H4 (cell line): ENCODE results near the gene FBXO34. TPM values are rescaled to one million over a fixed set of nuclear protein-coding genes. Genes with fewer than 3 reads are reported as not detected.
A peak's percentile ranks its signal among the peaks of the same experiment; 100 is the strongest.

Source experiments
- DNase-seq: peaks from one replicate; pipeline ENCODE4 v3.0.0-alpha.2; 2015; ENCODE audit warnings: low spot score
- total RNA-seq: library from RNA; depleted of rRNA; stranded (reverse); fragments of >200 nt; shearing (Covaris generic); gene quantifications from 2 replicates; pipeline ENCODE4 v1.2.3, GENCODE V29; 2014; rRNA removed

FBXO34 gene, protein sequence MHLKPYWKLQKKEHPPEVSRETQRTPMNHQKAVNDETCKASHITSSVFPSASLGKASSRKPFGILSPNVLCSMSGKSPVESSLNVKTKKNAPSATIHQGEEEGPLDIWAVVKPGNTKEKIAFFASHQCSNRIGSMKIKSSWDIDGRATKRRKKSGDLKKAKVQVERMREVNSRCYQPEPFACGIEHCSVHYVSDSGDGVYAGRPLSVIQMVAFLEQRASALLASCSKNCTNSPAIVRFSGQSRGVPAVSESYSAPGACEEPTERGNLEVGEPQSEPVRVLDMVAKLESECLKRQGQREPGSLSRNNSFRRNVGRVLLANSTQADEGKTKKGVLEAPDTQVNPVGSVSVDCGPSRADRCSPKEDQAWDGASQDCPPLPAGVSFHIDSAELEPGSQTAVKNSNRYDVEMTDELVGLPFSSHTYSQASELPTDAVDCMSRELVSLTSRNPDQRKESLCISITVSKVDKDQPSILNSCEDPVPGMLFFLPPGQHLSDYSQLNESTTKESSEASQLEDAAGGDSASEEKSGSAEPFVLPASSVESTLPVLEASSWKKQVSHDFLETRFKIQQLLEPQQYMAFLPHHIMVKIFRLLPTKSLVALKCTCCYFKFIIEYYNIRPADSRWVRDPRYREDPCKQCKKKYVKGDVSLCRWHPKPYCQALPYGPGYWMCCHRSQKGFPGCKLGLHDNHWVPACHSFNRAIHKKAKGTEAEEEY
- total RNA-seq = 14.1 and 17.3 TPM in 2 replicates

DNA sequence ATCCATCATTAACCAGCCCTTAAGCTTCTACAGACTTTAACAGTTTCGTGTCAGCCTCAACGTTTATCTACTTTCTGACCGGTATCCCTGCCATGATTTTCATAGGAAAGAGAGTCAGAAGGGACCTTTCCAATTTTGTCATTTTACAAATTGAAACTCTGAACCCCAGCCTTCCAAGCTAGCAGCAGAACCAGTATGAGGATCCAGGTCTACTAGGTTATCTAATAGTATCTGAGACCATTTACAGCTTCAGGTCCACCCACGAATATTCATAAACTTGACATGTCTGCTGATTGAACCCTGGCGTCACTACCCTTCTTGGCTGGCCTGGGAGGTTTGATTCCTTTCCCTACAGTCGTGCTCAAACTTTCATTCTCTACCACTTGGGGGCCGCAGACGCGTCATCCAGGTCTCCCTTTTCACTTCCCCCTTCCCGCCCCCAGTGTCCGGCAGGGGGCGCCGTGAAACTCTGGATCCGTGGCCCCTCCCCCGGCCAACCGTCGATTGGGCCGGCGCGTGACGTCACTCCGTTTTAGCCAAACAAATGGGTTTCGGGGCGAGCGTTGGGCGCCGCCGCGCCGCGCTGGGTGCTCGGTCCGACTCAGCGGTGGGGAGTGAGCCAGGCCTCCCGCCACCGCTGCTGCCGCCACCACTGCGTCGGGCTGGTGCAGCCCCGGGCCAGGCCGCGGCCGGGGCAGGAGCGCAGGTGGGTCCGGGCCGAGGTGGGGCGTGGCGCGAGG, at the start of gene FBXO34:
Gene FBXO34 (plus strand): TSS at position 590 of the 740 bp plus-strand sequence. CDS start 78,970 bp downstream, outside the sequence.
- DNase-seq = peak; percentile 93

DNA sequence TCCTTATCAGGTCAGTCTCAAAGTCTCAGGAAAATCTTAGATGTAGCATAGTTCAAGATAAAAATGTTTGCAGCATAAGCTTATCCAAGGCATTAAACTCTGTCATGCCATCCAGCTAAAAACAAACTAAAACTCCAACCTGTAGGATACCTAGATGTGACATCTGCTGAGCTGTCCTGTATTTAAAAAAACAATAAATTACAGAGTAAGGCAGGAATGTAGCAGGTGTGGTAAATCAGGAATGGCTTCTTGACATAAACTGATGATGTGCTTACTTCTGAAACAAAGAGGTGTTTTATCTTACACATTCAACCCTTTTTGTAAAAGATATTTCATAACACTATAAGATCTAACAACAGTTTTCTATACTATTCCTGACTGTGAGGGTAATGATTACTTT, 49.3 kb upstream of the FBXO34 start:
- DNase-seq = no peak

DNA sequence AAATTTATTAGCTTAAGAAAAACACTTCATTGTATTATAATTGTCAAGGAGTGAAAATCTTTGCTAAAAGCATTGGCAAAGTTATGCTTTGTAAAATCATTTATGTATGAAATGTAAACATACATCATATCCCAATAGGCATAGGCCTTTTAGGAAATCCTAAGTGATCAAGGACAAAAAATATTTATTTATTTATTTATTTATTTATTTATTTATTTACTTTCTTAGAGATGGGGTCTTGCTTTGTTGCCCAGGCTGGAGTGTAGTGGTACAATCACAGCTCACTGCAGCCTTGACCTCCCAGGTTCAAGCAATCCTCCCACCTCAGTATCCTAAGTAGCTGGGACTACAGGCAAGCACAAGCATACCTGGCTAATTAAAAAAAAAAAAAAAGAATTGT, 47.9 kb upstream of the FBXO34 start:
- DNase-seq = no peak

DNA sequence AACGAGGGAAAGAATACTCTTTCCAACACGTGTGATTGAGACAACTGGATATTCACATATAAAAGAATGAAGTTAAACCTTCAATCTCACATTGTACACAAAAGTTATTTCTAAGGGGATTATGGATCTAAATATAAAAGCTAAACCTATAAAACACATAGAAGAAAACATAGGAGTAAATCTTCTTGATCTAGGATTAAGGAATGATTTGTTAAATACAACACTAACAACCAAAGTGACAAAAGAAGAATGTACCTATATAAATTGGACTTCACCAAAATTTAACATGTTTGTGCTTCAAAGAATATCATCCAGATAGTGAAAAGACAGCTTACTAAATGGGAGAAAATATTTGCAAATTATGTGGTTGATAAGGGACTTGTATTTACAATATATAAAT, 43.0 kb upstream of the FBXO34 start:
- DNase-seq = no peak

DNA sequence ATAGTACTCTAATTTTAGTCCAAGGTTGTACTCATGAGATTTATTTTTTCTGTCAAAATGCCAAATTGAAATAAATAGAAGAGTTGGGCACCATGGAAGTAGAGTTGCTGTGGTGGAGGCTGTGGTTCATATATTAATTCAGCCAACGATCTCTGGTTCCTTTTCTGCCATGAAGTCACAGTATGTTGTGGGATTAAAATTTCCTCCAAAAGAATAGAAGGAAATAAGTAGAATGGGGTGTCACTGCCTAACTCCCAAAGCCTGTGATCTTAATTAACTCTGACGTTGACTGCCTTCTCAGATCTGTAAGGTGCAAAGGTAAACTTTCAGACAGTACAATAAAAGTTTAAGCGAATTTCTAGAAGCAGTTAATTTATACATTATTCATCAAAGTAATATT, 37.6 kb upstream of the FBXO34 start:
- no peak for DNase-seq

DNA sequence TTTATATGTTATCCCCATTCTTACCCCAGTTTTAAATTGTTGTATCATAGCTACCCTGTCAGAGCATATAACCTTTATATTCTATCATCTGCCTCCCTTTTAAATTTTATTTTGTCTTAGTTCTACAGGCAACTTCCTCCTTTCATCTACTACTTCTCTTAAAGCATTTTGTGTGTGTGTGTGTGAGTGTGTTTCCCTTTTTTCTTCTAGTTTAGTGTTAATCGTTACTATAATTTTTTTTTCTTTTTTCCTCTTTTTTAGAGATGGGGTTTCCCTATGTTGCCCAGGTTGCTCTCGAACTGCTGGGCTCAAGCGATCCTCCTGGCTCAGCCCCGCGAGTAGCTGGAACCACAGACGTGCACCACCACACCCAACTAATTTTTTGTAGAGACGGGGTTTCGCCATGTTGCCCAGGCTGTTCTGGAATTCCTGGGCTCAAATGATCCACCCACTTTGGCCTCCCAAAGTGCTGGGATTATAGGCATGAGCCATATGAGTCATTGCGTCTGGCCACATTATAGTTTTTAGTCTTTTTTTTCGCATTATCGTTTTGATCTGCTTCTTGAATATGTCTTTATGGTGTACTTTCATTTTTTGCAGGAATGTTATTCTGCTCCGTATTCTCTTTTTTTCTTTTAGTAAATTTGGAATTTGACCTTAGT, 33.1 kb upstream of the FBXO34 start:
- DNase-seq = no peak

DNA sequence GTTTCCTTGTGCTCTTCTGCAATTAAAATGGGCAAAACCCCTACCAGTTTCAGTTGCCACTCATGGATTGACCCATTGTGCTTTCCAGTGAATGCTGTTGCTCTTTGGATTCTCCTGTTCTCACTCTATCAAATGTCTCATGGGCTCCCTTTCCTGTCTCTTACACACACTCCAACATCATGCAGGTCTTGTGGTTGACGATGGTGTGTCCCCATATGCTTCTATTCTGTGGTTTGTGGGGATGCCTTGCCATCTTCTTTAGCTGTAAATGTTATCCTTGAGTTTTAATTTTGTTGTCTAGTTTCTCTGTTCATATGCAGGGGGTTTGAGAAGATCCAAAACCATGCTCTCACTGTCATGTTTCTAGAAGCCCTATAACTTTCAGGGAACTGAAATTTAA, 31.9 kb upstream of the FBXO34 start:
- no peak for DNase-seq

DNA sequence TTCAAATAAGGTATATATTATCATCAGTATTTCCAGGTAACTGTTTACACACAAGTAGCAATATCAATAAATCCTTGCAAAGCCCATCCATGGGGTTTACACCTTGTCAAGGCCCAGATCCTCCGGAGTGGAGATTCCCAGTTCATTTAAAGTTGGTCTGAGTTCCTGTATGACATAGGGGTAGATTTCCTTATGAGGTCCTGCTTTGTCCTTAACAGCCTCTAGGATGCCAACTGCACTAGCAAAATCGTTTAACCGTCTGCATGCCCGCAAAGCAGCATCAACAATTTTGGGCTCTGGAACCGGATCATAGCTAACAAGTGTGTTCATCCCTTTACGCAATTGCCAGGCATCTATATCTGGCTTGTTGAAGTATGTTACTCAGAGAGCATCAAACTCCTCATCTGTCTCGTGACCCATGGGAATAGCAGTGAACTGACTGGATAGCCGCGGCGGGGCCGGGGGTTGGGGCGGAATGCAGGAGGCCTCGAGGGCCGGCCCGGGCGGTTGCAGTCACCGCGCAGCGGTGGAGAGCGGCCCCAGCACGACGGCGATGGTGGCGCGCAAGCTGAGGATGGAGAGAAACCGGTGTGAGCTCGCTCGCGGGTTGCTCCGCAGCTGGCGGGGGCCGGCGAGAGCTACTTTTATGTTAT, 30.6 kb upstream of the FBXO34 start:
- DNase-seq = no peak

DNA sequence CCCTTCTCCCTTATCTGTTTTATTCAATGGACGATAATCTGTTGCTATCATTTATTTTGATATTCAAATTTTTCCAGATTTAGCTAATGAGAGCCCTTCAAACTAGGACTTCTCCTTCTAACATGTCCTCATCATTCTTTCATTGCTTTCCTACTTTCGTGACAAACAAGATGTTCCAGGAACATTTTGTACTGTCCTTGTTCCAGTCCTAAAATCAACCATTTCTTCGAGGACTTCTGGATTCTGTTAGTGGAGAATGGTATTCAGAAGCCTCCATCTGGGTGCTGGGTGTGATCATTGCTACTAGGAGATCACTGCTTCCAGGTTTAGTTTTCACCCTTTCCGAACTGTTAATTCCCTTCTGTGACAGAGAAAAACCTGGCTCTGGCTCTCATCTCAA, 29.5 kb upstream of the FBXO34 start:
- no peak for DNase-seq

DNA sequence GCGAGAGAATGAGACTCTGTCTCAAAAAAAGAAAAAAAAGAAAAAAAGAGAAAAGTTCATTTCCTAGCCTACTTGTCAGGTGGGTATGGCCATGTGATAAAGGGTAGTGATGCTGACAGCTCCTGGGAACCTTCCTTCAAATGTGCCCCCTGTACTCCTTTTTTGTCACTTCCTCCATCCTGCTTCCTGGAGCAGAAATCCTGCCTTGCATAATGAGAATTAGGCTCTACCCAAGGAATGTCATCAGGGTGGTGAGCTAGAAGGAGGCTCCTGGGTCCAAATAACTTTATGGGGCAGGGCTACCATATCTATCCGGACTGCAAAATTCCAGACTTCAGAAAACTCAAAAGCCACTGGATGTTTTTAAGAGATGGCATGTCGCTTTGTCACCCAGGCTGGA, 27.8 kb upstream of the FBXO34 start:
- no peak for DNase-seq

DNA sequence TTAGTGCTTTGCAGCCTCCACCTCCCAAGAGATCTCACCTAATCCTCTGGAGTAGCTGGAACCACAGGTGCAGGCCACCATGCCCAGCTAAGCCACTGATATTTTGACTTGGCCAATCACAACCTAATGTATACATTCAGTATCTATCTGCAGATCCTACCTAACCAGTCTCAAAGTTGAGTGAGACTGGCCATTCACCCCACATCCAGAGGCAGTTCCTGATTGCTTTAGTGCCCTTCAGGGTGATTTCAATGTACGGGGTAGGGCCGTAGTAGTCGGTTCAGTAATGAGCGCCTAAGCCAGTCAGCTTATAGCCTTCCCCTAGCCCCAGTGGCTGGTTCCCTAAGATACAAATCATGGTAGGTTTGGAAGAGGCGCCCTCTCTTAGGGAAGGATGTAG, 27.4 kb upstream of the FBXO34 start:
- no peak for DNase-seq

DNA sequence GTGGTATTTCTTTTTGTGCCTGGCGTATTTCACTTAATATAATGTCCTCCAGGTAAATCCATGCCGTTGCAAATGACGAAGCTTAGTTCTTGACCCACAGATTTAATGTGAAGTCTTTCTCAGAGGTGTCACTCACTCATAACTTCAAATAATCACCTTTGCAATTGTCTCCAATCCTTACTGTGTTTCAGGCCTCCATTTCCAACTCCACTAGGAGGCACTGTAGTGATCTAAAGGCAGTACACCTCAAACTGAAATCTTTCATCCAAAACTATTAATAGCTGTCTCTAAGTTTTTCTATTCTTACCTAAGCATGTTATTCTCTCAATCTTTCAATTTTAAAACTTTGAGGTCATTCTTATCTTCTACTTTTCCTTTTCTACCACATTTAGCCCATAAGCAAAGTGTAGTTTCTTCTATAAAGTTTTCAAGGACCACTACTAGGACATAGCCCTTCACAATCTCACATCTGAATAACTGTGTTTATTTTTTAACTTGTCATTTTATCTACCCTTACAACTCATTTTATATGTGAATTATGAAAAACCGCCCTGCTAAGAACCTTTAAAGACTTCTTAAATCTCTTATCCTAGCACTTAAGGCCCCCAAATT, 25.5 kb upstream of the FBXO34 start:
- peak; percentile 13 for DNase-seq

DNA sequence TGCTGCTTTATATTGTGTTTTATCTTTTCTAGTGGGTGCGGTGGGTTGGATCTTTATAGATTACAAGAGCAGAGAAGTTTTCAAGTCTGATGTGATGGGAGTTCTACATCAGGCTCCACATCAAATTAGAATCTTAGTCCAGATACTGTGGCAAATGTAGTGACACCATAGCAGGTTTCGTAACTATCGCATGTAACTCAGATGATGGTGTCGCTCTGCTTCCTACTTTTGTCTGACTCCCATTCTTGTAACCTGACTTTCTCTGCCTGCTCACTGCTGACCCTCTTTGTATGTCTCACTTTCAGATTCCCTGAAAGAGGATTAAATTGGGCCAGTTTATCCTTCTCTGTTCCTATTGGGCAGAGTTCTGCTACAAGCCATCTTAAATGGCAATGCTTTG, 22.8 kb upstream of the FBXO34 start:
- no peak for DNase-seq

DNA sequence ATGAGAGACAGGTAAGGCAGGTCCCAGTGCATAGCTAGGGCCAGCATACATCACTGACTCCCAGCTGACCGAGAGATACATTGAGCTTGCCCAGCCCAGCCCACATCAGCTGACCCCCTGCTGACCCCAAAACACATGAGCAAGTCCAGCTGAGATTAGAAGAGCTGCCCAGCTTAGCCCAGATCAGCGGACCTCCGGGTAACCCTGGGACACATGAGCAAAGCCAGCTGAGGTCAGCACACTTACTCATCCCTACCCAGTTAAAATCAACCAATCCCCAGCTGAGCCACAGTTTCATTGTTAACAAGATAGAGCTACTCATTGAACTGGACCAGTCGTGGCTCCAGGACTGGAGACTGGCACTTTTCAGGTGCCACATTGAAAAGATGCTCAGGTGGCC, 21.8 kb upstream of the FBXO34 start:
- no peak for DNase-seq

DNA sequence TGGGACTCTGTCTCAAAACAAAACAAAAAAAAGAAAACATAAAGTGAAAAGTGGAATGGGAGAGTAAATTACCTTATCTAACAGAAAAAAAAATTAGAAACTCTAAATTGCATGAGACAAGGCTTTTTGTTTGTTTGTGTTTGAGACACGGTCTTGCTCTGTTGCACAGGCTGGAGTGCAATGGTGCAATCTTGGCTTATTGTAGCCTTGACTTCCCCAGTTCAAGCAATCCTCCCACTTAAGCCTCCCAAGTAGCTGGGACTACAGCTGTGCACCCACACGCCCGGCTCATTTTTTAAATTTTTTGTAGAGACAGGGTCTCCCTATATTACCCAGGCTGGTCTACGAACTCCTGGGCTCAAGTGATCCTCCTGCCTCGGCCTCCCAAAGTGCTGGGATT, 17.9 kb upstream of the FBXO34 start:
- DNase-seq = no peak

DNA sequence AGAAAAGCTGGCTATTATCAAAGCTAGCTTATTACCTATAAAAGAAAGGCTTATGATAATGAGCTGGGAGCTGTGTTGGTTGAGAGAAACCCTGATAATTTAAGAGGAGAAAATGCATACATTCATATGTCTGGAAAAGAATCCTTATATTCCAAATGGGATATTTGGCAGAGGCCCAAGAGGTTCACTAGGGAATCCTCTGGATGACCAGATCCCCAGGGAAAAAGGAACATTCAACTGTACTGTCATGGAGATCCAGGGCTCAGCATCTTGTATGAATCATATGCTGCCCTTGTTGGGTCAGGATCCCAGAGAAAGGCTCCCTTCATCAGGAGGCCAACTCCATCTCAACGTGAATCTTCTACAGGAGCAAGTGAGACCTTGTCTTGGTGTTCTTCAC, 16.6 kb upstream of the FBXO34 start:
- no peak for DNase-seq

DNA sequence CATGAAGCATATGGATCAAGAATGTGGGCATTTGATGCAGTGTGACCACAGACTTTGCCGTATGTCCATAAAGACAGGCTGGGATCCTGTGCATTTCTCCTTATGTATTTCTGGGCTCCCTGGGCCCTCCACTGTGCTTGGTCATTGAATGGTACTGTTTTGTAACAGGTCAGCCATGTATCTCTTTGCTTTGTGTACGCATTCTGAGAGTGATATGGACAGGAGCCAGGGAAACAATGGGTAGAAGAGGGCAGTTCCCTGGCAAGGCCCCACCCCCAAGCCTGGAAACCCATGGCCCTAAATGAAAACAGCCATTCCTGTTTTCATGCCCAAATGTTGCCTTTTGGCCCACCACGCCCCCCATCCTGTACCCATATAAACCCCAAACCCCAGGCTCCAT, 15.2 kb upstream of the FBXO34 start:
- DNase-seq = no peak

DNA sequence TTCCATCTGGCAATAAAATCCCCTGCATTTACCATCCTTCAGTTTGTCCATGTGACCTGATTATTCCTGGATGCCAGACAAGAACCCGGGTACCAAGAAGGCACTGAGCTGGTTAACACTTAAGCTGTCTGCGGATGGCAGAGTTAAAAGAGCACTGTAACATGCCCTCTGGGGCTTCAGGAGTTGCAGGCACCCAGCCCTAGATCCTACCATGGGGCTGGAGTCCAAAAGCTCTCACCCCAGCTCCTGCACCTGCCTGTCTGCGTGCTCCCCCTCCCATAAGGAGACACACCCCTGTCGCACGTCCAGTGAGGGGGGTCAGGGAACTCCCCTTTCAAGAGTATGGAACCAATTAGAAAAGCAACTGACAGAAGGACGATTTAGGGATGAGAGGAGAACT, 14.6 kb upstream of the FBXO34 start:
- no peak for DNase-seq

DNA sequence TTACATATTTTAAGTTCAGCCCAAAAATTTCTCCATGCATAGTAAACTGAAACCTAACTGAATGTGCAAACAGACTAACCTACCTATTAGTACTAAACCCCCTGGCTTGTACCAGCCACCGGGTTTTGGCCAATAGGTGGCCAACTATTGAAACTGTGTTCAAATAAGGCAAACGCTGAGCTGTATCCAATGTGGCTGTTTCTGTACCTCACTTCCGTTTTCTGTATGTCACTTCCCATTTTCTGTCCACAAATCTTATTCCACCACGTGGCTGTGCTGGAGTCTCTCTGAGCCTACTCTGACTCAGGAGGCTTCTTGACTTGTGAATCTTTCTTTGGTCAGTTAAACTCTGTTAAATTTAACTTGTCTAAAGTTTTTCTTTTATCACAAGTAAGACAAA, 6.0 kb upstream of the FBXO34 start:
- DNase-seq = no peak

DNA sequence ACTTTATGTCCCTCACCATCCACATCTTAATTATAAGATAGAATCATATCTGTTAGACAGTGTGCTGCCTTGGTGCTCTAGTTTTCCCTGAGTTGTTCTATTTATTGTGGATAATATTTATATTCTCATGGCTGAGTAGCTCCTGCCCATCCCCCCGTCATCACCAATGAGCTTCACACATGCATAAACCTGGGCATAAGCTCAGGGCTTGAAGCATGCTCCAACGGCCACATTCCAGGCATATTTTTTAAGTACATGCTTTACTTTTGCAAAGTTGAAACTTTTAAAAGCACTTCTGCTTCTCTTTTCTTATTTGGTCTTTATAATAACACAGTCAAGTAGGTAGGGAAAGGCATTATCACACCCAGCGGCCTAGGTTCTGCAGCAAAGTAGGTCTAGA, 3.4 kb upstream of the FBXO34 start:
- DNase-seq = no peak
